K562 (cell line): ENCODE results near the gene RPP21. TPM values are rescaled to one million over a fixed set of nuclear protein-coding genes. Genes with fewer than 3 reads are reported as not detected.

Experiments used
- ATAC-seq: fragments of 200-7000 bp; cut with Tn5 transposase; 3 replicates; pipeline ENCODE4 v1.9.1; 2020; ENCODE audit warnings: moderate library complexity
- BruUV-seq: library from RNA; stranded (reverse); fragments of 400-500 nt; replicated peaks from 2 replicates; lab custom pipeline; 2021; lab: Mats Ljungman, UMichigan
- CTCF ChIA-PET: fragments of 300-600 bp; formaldehyde crosslinking; extraction: SDS; loops from one replicate; lab custom pipeline; 2021; ENCODE audit warnings: low intra/inter-chr PET ratio; lab: Yijun Ruan, JAX
- POLR2A ChIA-PET: fragments of 300-600, 350-650 bp; sonication (Branson Sonifier 250); formaldehyde crosslinking; extraction: SDS; loops from one replicate; lab custom pipeline; 2021; ENCODE audit warnings: antibody characterized with exemption, inconsistent platforms; lab: Yijun Ruan, JAX
- DNase-seq, 4 experiments: peaks; one replicate each; pipeline versions ENCODE4 v3.0.0 to v3.0.0-alpha.2; 2011 to 2018; ENCODE audit warnings: low spot score in 3 of 4, mixed read lengths in 3 of 4; ENCODE audit errors: extremely low read depth in 1 of 4
- FAIRE-seq: peaks from 2 replicates; lab custom pipeline; 2011; peaks lifted over from hg19 to GRCh38; lab: Jason Lieb, UNC
- H2AFZ ChIP-seq: 2 replicates; pipeline ENCODE4 v1.6.0; 2011; ENCODE audit warnings: low read depth, low read length, control low read depth, inconsistent platforms
- H3K27ac ChIP-seq: fragments of 200-600 bp; 3 replicates; pipeline ENCODE4 v1.8.0; 2011; ENCODE audit warnings: low read depth, mild to moderate bottlenecking, control low read depth, inconsistent platforms, low read length, moderate library complexity, mixed read lengths; ENCODE audit errors: extremely low read depth
- H3K27me3 ChIP-seq, 2 experiments: fragments of 300-600 bp in 1 of 2; 2 replicates in 1 of 2; 3 replicates in 1 of 2; pipeline versions ENCODE4 v1.6.0 to v1.8.0; 2011; ENCODE audit warnings: inconsistent platforms in 2 of 2, low read length in 2 of 2, mild to moderate bottlenecking in 1 of 2, mixed read lengths in 1 of 2, moderate library complexity in 1 of 2; ENCODE audit not compliant: control insufficient read depth in 2 of 2, insufficient read depth in 2 of 2
- H3K36me3 ChIP-seq: fragments of 300-600 bp; 3 replicates; pipeline ENCODE4 v1.8.0; 2011; ENCODE audit warnings: mild to moderate bottlenecking, low read length, inconsistent platforms; ENCODE audit not compliant: control insufficient read depth, insufficient read depth
- H3K4me1 ChIP-seq, 2 experiments: fragments of 200-600 bp in 1 of 2; replicated peaks in 1 of 2; 2 replicates in 1 of 2; 3 replicates in 1 of 2; pipeline versions ENCODE4 v1.5.1 to v1.8.0; 2011; ENCODE audit warnings: inconsistent platforms in 2 of 2, low read length in 2 of 2, mild to moderate bottlenecking in 1 of 2, mixed read lengths in 1 of 2, moderate library complexity in 1 of 2; ENCODE audit not compliant: control insufficient read depth in 2 of 2, insufficient read depth in 2 of 2
- H3K4me2 ChIP-seq: 2 replicates; pipeline ENCODE4 v1.6.1; 2011; ENCODE audit warnings: low read length, control low read depth, inconsistent platforms, mixed read lengths; ENCODE audit not compliant: insufficient read depth
- H3K4me3 ChIP-seq: fragments of 200-600 bp; sonication (generic), shearing (Covaris generic); 2 replicates; pipeline ENCODE4 v1.5.1; 2016; ENCODE audit warnings: control low read depth, inconsistent platforms
- H3K79me2 ChIP-seq: fragments of 200-600 bp; 3 replicates; pipeline ENCODE4 v1.8.0; 2011; ENCODE audit warnings: low read length, inconsistent platforms; ENCODE audit not compliant: control insufficient read depth, insufficient read depth
- H3K9ac ChIP-seq, 2 experiments: 2 replicates each; pipeline versions ENCODE4 v1.6.0 to v1.6.1; 2011; ENCODE audit warnings: low read depth in 2 of 2, low read length in 2 of 2, control low read depth in 1 of 2, inconsistent platforms in 1 of 2, mild to moderate bottlenecking in 1 of 2, mixed read lengths in 1 of 2; ENCODE audit not compliant: insufficient read depth in 1 of 2
- H3K9me1 ChIP-seq: one replicate; pipeline ENCODE4 v1.6.0; 2011; ENCODE audit warnings: inconsistent platforms, mild to moderate bottlenecking, low read length, moderate library complexity; ENCODE audit not compliant: control insufficient read depth, insufficient read depth
- H3K9me3 ChIP-seq: replicated peaks from 2 replicates; pipeline ENCODE4 v1.5.1; 2011; ENCODE audit warnings: low read depth, low read length, inconsistent platforms; ENCODE audit not compliant: control insufficient read depth, insufficient read depth
- H4K20me1 ChIP-seq: replicated peaks from 2 replicates; pipeline ENCODE4 v1.6.1; 2011; ENCODE audit warnings: low read length, inconsistent platforms, mixed read lengths; ENCODE audit not compliant: control insufficient read depth, insufficient read depth
- KLF13 ChIP-seq: fragments of 450-650 bp; IDR thresholded peaks from 2 replicates; pipeline ENCODE4 v1.6.1; 2016; ENCODE audit warnings: missing genetic modification characterization, low read depth, mild to moderate bottlenecking, missing compliant biosample characterization, moderate library complexity, borderline replicate concordance
- MXD1 ChIP-seq: fragments of 250-450 bp; sonication (Bioruptor Pico); IDR thresholded peaks from 2 replicates; pipeline ENCODE4 v1.8.0; 2021; ENCODE audit warnings: borderline replicate concordance, mild to moderate bottlenecking, moderate library complexity; ENCODE audit not compliant: poor library complexity, severe bottlenecking
- RNF2 ChIP-seq: sonication (generic); IDR thresholded peaks from 2 replicates; pipeline ENCODE4 v1.6.1; 2016
- TEAD4 ChIP-seq, 2 experiments: sonication (generic) in 1 of 2; formaldehyde crosslinking in 1 of 2; IDR thresholded peaks; 2 replicates each; pipeline versions ENCODE4 v1.6.1 to v1.8.0; 2012 to 2022; ENCODE audit warnings: borderline replicate concordance in 1 of 2, inconsistent platforms in 1 of 2, low read length in 1 of 2, mild to moderate bottlenecking in 1 of 2, missing genetic modification reagents in 1 of 2
- ZNF507 ChIP-seq: conservative IDR thresholded peaks from 2 replicates; pipeline ENCODE4 v1.6.1; 2017; ENCODE audit warnings: missing genetic modification characterization, missing compliant biosample characterization
- WGBS: fragments of 100-300 bp; shearing (Covaris generic); methylation state at CpG from one replicate; pipeline ENCODE4 v1.1.6; 2016; ENCODE audit warnings: low coverage, mixed read lengths; ENCODE audit not compliant: insufficient coverage; ENCODE audit errors: missing lambda C conversion rate; 5-methylcytosine and 5-hydroxymethylcytosine counted together
- in situ Hi-C: fragments of 300-500 bp; cut with MboI; formaldehyde crosslinking; loops from 4 replicates; pipeline ENCODE4 v1.15.0; 2018; ENCODE audit warnings: inconsistent platforms, mixed read lengths
- intact Hi-C: fragments of 100-400 bp; cut with micrococcal nuclease; formaldehyde crosslinking; loops from 2 replicates; pipeline ENCODE4 v1.14.2; 2022
- polyA plus RNA-seq, 8 experiments: library from polyadenylated mRNA; depleted of rRNA in 4 of 8; stranded (reverse) in 5 of 8; unstranded in 3 of 8; fragments of >200 nt; fragmentation: Nextera tagmentation in 2 of 8; fragmentation: Illumina TruSeq in 1 of 8; extraction: Ambion mirVana in 2 of 8; extraction: Trizol in 1 of 8; gene quantifications; 2 replicates each; pipeline versions ENCODE4 v1.2.1 to v1.2.3, GENCODE V29; 2011 to 2014; ENCODE audit warnings: inconsistent platforms in 1 of 8, missing spikeins in 1 of 8
- total RNA-seq, 7 experiments: library from RNA; depleted of rRNA in 6 of 7; stranded (reverse); fragments of >200 nt in 6 of 7; fragmentation: Illumina TruSeq in 2 of 7; extraction: Trizol in 2 of 7; gene quantifications; 2 replicates each; pipeline versions ENCODE4 v1.2.1 to v1.2.3, GENCODE V29; 2011 to 2021; ENCODE audit warnings: low replicate concordance in 1 of 7

Gene RPP21
- total and polyA plus RNA-seq, 9 of the 15 experiments (the other 6 are each of a cell fraction or from before 2014, with no cell fraction given), result 62.1 to 362 (median 166) TPM

- POLR2A ChIA-PET, result interaction anchor here (0.7 to 2.2 kb wide), 3 partner anchors 8 to 20 kb away, joined by 3 to 13 read pairs (median 3); no protein-coding TSS in a partner anchor
- in situ Hi-C loops, result no loop called here
Measured at GRCh38 chr6:30331981-30332380, 13.0 kb upstream of the RPP21 start.

More at GRCh38 chr6:30331981-30332380, 13.0 kb upstream of the RPP21 start:
- H3K36me3 ChIP-seq, result peaks cover 70% of the 10 kb centered on the region
- no peaks in the 10 kb centered on the region for H3K9me1 ChIP-seq
- no peak overlapping the region for H2AFZ ChIP-seq
- no peaks in the 10 kb centered on the region for H3K9me3 ChIP-seq
- no TSS peak for BruUV-seq
- no peak for DNase-seq
- CTCF ChIA-PET, result no interaction called here
- no peak overlapping the region for H3K27ac ChIP-seq
- H3K27me3 ChIP-seq, result no peaks in the 10 kb centered on the region
- peaks cover 3 to 12% of the 10 kb centered on the region in 2 experiments for H3K4me1 ChIP-seq
- peaks cover 12% of the 10 kb centered on the region; the same call in 2 of the 3 replicates for H3K79me2 ChIP-seq
- no peak overlapping the region for H3K9ac ChIP-seq
- H3K4me2 ChIP-seq, result no peak overlapping the region
- no peak for FAIRE-seq
- intact Hi-C loops, result no loop called here
- no peak overlapping the region for H3K4me3 ChIP-seq
- no peaks in the 10 kb centered on the region for H4K20me1 ChIP-seq
- TF ChIP-seq TEAD4 (IDR thresholded peaks at IDR 0.05; ENCODE audit: low read length), result no peak
- TF ChIP-seq TEAD4 (CRISPR knock-in tag; IDR thresholded peaks at IDR 0.05; ENCODE audit: borderline replicate concordance), result no peak
- no peak for TF ChIP-seq KLF13 (tag)
- TF ChIP-seq ZNF507 (tag), result 0 out of 2 replicates have a peak, but pooled peaks have one; percentile 9
- TF ChIP-seq MXD1 (CRISPR knock-in tag), result no peak
- TF ChIP-seq RNF2, result no peak
- no peak for ATAC-seq
- WGBS, result 90% methylated on average over 3 of the region's 3 CpGs
